Left lobe of liver (tissue), 2 donors: Measurements from ENCODE around the gene HAPSTR1. TPM values are rescaled to one million over a fixed set of nuclear protein-coding genes. Genes with fewer than 3 reads are reported as not detected.
"Not testable (repeated sequence)": the region's sequence is repeated elsewhere in the genome, so short reads cannot be mapped to it uniquely, and the experiment has no call there.

ENCODE experiments used
- ATAC-seq: fragments of 200-7000 bp; cut with Tn5 transposase; one replicate; pipeline ENCODE4 v1.9.1; 2020; ENCODE audit warnings: mild to moderate bottlenecking, moderate library complexity
- DNase-seq: peaks from one replicate; pipeline ENCODE4 v3.0.0-alpha.2; 2020; ENCODE audit warnings: low spot score
- total RNA-seq: library from RNA; stranded (reverse); gene quantifications from one replicate; pipeline ENCODE4 v1.2.1, GENCODE V29; 2021
- donor health status: DM: no; HTN: no; CAD: no; lungs with moderate emphysema.
- donor health status: DM: no; HTN: yes; CAD: no.

Gene HAPSTR1
- total RNA-seq, 1 donor from 2014 or later: 30.3 TPM

DNA sequence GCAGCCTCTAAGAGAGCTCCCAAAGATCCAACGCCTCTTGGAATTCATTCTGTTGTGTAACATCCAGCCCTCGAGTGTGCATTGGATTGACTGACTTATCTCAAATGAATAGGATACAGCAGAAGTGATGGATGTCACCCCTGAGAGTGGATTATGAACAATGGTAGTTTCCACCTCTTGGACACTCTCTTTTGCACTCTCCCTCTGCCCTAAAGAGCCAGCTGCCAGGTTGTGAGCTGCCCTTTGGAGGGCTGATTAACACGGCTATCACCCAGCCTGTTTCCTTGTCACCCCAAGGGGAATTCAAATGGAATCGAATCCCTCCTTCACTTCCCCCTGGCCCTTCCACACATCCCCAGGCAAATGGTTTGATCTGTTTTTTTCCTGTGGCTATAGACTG is 21.2 kb upstream of the HAPSTR1 start:
- no peak for ATAC-seq
- no peak for DNase-seq

DNA sequence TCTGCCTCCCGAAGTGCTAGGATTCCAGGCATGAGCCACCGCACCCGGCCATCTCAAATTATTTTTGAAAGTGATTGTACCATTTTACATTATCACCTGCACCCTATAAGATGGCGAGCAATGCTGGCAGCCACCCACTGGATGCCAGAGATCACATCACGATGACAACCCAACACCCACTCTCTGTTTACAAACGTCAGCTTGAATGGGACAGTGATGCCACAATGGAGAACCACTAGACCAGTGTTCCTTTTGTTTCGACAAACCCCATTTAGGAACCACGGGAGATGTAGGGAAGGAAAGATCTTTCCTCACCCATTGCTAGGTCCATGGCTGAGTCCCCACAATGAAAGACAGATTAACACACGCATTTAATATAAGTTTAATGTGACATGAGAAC is 20.1 kb upstream of the HAPSTR1 start:
- no peak for DNase-seq
- ATAC-seq: no peak

- ATAC-seq (no peak), DNase-seq (no peak)
Observed at GRCh38 chr16:9072806-9073341, 18.6 kb upstream of the HAPSTR1 start.

GRCh38 chr16:9075299-9076071 is 16.0 kb upstream of the HAPSTR1 start:
- DNase-seq: no peak
- no peak for ATAC-seq

GRCh38 chr16:9077091-9077809 is 14.2 kb upstream of the HAPSTR1 start:
- DNase-seq (no peak), ATAC-seq (no peak)

DNA sequence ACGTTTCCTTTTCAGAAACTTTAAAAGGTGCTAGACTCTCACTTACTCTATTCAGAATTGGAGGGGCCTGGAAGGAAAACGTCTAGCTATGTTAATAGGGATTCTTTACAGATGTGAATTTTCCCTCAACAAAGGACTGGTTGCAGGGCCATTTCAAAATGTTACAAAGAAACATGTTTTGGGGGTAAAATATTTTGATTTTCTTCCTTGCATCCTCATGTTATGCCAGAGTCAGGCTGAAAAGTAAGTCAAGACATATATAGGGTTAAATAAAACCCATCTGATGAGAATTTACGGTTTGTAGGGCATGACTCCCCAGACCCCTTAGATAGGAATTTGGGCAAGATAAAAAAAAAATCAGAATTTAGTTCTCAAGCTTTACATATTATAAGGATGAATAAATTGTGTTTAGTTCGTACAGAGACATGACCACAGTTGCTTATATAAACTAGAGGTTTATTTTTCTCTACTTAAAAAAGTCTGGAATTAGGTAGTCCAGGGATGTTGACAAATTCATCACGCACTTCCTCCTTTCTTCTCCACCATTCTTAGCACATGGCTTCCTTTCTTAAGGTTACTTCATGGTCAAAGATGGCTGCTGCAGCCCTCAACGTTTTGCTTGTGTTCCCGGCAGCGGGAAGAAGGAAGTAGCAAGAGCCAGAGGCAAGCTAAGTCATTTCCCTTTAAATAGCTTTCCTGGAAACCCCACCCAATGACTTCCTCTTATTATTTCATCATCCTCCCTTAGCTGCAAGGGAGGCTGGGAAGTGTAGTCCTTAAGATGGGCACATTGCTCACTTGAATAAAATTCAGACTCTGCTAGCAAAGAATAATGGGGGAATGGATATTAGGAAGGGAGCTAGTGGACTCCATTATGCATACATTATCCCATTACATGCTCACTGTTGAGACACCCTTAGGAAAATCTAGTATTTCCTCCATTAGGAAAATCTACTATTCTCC is 12.7 kb upstream of the HAPSTR1 start:
- peak; percentile 76 for ATAC-seq
- not testable (repeated sequence) for DNase-seq

- no peak for DNase-seq
- no peak for ATAC-seq
Observed at GRCh38 chr16:9079430-9079812, 12.0 kb upstream of the HAPSTR1 start.

GRCh38 chr16:9081158-9081557 is 10.3 kb upstream of the HAPSTR1 start:
- ATAC-seq (no peak), DNase-seq (no peak)

DNA sequence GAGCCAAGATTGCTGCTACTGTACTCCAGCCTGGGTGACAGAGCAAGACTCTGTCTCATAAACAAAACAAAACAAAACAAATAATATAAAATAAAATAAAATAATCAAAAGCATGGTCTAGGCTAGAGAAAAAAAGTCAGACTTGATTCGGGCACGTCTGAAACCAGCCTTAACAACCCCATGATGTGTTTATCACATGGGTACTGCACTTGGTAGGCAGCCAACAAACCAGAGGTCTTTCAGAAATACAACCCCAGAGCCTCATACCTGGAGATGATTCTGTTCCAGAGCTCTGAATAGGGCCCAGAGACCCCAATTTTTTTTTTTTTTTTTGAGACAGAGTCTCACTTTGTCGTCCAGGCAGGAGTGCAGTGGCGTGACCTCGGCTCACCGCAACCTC is 9.6 kb upstream of the HAPSTR1 start:
- ATAC-seq: no peak
- DNase-seq: no peak

DNA sequence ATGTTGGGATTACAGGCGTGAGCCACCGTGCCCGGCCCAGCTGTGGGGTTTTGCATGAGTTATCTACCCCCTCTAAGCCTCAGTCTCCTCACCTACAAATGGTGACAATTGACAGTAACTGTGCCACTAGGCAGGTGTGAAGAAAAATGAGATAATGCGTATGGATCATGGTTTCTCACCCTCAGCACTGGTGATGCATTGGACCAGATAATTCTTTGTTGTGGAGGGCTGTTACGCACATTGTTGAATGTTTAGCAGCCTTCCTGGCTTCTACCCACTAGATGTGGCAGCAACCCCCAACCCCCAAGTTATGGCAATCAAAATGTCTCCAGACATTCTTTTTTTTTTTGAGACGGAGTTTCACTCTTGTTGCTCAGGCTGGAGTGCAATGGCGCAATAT is 9.0 kb upstream of the HAPSTR1 start:
- no peak for ATAC-seq
- no peak for DNase-seq

DNA sequence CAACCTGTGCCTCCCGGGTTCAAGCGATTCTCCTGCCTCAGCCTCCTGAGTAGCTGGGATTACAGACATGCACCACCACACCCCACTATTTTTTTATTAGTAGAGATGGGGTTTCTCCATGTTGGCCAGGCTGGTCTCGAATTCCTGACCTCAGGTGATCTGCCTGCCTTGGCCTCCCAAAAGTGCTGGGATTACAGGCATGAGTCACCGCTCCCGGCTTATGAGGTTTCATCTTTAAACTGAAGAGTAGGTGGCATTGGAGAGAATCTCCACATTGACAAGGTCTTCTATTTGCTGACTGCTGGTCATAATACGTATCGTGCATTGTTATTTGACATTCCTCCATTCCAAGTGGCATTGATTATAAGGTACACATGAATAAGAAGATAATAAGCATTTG is 3.7 kb upstream of the HAPSTR1 start:
- ATAC-seq, DNase-seq: not testable (repeated sequence)

GRCh38 chr16:9088848-9089247 is 2.6 kb upstream of the HAPSTR1 start:
- DNase-seq (no peak), ATAC-seq (no peak)

DNA sequence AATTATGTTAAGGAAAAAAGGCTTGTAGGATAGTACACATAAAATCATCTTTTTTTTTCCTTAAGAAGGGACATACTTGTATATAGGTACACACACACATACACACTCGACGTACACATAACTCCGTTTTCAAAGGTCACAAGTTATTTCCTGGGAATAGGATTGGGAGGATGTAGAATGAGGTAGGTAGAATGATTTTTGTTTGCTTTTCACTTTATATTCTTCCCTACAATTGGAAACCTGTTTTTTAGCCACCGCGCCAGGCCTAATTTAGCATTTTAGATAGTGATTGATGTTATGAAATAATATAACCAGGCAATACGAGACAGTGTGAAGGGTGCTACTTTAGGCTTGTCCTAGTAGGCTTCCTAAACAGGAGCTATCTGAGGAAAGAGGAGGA is 1.8 kb upstream of the HAPSTR1 start:
- DNase-seq (no peak), ATAC-seq (no peak)

GRCh38 chr16:9090101-9090959 is 1.1 kb upstream of the HAPSTR1 start:
- ATAC-seq (peak; percentile 2), DNase-seq (peak; percentile 62)

DNA sequence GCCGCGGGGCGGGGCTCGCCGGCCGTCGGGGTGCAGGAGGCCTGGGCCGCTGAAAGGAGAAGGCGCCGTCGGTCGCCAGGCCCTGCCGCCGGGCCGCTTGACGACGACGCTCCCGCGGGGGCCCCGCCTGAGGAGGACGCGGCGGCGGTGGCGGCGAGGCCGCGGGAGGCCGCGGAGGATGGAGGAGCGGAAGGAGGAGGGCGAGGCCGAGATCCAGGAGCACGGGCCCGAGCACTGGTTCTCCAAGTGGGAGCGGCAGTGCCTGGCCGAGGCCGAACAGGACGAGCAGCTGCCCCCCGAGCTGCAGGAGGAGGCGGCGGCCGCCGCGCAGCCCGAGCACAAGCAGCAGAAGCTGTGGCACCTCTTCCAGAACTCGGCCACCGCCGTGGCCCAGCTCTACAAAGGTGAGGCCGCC is 430 bp downstream of the HAPSTR1 start:
- DNase-seq: peak; percentile 62
- peak; percentile 10 for ATAC-seq

GRCh38 chr16:9092282-9092977 is 986 bp downstream of the HAPSTR1 start:
- peak; percentile 15 for ATAC-seq

GRCh38 chr16:9092978-9093344 is 1.5 kb downstream of the HAPSTR1 start:
- DNase-seq: peak; percentile 52
- ATAC-seq: no peak

More at GRCh38 chr16:9092282-9092977, 986 bp downstream of the HAPSTR1 start:
- DNase-seq: peak; percentile 60

GRCh38 chr16:9094011-9094846 is 2.8 kb downstream of the HAPSTR1 start:
- ATAC-seq: no peak
- peak; percentile 22 for DNase-seq
